ENCODE data around the gene INPP4A.

DNA sequence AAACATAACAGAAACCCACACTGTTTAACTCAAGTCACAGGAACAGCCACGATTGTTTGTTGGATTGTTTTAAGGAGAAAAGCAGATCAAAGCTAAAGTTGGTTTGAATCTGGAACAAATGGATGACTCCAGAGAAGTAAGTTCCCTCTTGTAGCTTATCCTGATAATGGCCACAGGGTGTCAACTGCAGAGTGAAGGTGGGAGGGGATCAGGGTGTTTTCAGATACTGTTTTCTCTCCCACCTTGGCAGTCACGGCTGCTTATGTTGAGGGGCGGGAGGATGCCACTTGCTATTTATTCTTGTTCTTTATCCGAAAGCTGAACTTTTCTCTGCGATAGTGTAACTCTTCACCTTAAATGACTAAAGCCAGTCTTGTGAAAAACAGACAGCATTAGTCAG, 36.5 kb upstream of the INPP4A start:
- TF ChIP-seq KDM1A (IDR thresholded peaks at IDR 0.05) (no peak), ZNF695 (CRISPR knock-in tag; IDR thresholded peaks at IDR 0.05) (no peak), GABPA (tag; conservative IDR thresholded peaks at IDR 0.05; ENCODE audit: low read depth) (no peak), TFAP4 (CRISPR knock-in tag; IDR thresholded peaks at IDR 0.05; ENCODE audit: borderline replicate concordance) (no peak)
